Central memory CD8-positive, alpha-beta T cell (primary cell): Measurements from ENCODE around the gene S1PR4.
"Not testable (repeated sequence)": the region's sequence is repeated elsewhere in the genome, so short reads cannot be mapped to it uniquely, and the experiment has no call there.

Experiments
- ATAC-seq: fragments of 150-1000 bp; cut with Tn5 transposase; replicated peaks from 2 replicates; pipeline ENCODE4 v1.10.0; 2022; ENCODE audit warnings: mild to moderate bottlenecking, moderate FRiP score, moderate number of reproducible peaks; ENCODE audit not compliant: poor library complexity, severe bottlenecking; ENCODE audit errors: extremely low read depth
- DNase-seq, 2 donors: peaks; one replicate each; pipeline ENCODE4 v3.0.0; 2021; ENCODE audit warnings: low spot score in 2 of 2
- H3K27ac Mint-ChIP-seq: one replicate; pipeline ENCODE4 v1.8.0; 2022; ENCODE audit warnings: low read depth, mild to moderate bottlenecking, moderate library complexity, mixed read lengths
- H3K27me3 Mint-ChIP-seq: one replicate; pipeline ENCODE4 v1.8.0; 2022; ENCODE audit warnings: mixed read lengths
- H3K36me3 Mint-ChIP-seq: one replicate; pipeline ENCODE4 v1.8.0; 2022; ENCODE audit warnings: mild to moderate bottlenecking, moderate library complexity, mixed read lengths; ENCODE audit not compliant: insufficient read depth
- H3K4me1 Mint-ChIP-seq: one replicate; pipeline ENCODE4 v1.8.0; 2022; ENCODE audit warnings: mixed read lengths
- H3K4me3 Mint-ChIP-seq: one replicate; pipeline ENCODE4 v1.8.0; 2022; ENCODE audit warnings: mild to moderate bottlenecking, moderate library complexity, mixed read lengths
- H3K9me3 Mint-ChIP-seq: one replicate; pipeline ENCODE4 v1.8.0; 2022; ENCODE audit warnings: mixed read lengths

S1PR4 gene

DNA sequence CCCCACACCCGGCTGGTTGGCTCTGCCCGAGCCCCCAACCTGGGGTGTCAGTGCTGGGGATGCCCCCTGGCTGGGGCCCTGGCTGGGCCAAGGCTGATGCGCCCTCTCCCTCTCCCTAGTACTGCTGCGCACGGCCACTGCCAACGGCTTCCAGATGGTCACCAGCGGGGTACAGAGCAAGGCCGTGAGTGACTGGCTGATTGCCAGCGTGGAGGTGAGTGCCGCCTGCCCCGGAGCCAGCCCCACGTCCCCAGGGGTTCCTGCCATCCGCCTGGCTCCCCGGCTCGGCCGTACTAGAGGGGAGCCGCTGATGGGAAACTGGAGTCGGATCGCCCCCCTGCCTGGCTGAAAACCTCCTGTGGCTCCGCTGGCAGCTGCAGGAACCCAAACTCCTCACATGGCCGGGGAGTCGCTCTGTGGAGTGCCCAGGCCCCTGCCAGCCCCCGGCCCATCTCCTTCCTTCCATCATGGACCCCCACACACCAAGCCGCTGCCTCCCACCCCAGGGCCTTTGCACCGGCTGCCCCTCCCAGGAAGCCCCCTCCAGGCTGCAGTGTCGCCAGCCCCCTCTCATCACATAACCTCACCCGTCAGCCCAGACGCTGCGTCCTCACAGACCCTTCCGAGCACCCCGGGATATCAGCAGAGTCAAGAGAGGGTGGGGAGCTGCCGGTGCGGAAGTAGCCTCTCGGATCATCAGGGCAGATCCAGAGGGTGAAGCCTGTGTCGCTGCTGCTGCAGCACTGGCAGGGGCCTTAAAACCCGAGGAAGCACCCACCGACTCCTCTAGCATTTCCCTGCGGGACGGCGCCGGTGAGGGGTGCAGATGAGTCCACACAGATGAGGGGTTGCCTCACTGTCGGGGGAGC lies 17.7 kb downstream of the S1PR4 start:
- H3K4me1 Mint-ChIP-seq = no peaks in the 10 kb centered on the region
- ATAC-seq (no peak), DNase-seq (no peak)
- no peak overlapping the region for H3K27ac Mint-ChIP-seq
- H3K36me3 Mint-ChIP-seq = peaks cover 14% of the 10 kb centered on the region
- no peaks in the 10 kb centered on the region for H3K27me3 Mint-ChIP-seq
- H3K9me3 Mint-ChIP-seq = no peaks in the 10 kb centered on the region
- no peak overlapping the region for H3K4me3 Mint-ChIP-seq

DNA sequence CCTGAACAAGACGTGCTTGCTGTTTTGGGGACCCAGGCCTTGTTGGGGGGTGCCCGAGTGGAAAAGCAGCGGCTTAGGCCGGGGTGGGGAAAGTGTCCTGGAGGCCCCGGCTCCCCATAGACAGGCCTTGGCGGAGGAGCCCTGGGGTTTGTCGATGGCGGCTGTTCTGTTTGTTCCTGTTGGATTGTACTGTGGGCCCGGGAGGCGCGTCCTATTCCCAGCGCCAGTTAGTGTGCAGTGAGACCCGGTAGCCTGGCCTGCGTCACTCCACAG lies 18.3 kb downstream of the S1PR4 start:
- Mint-ChIP-seq H3K36me3 (peaks cover 15% of the 10 kb centered on the region), H3K4me3 (no peak overlapping the region)

DNA sequence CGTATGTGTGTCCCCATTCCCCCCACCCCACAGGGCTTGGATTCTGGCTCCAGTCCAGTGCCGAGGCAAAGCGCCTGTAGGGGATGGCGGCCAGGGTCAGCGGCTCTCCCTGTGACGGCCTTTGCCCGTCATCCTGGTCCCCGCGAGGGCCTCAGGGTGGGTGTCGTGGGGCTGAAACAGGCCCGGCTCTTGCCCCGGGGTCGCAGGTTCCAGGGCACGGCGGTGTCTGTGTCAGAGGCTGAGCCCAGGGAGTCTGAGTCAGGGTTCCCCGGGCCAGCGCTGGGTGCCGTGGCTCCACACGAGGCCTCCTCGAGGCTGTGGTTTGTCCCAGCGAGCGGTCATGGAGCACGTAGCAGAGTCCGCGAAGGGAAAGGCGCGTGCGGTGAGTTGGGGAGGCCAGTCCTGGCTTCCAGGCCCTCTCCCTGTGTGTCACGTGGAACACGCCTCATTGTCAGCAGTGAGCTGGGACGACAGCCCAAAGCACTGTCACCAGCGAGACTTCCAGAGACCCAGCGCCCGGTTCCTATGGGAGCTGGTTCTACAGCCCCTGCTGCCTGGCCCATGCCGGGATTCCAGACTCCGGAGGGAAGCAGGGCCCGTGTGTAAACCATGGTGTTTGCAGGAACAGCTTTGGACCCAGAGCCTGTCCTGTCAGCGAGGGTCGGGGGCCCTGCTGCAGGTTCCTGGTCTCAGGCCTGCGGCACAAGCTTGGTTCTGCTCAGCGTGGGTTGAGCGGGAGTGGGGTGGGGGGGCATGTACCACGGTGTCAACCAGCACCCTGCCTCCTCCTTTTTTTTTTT lies 20.5 kb downstream of the S1PR4 start:
- peaks cover 12% of the 10 kb centered on the region for H3K36me3 Mint-ChIP-seq
- H3K27ac Mint-ChIP-seq = no peak overlapping the region
- ATAC-seq (no peak), DNase-seq (no peak)
- H3K27me3 Mint-ChIP-seq = no peaks in the 10 kb centered on the region
- no peaks in the 10 kb centered on the region for H3K9me3 Mint-ChIP-seq
- no peak overlapping the region for H3K4me3 Mint-ChIP-seq
- no peaks in the 10 kb centered on the region for H3K4me1 Mint-ChIP-seq

More for the DNA sequence above, 18.3 kb downstream of the S1PR4 start:
- Mint-ChIP-seq H3K4me1 (no peaks in the 10 kb centered on the region), H3K27me3 (no peaks in the 10 kb centered on the region), H3K27ac (no peak overlapping the region), H3K9me3 (no peaks in the 10 kb centered on the region)
- DNase-seq (no peak), ATAC-seq (no peak)

DNA sequence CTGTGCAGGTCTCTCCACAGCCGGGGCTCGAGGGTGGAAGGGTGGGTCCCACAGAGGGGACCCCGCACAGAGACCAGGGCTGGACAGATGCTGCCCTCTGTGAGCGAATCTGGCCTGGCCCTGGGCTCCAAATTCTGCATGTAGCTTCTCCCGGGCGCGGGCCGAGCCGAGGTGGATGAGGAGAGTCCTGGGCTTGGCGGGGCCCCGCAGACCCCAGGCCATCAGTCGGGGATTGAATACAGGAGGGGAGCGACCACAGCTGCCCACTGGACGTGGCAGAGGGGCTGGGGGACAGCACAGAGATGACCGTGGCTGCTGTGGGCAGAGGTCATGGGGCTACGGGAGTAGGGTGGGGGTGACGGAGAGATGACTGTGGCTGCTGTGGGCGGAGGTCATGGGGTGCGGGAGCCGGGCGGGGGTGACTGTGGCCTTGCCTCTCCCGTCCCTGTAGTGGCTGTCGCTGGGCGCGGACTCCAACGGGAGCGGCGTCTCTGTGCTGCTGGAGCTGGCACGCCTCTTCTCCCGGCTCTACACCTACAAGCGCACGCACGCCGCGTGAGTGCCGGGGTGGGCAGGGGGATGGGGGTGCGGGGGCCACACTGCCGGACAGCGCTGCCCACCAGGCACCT lies 22.6 kb downstream of the S1PR4 start:
- Mint-ChIP-seq H3K27me3 (no peaks in the 10 kb centered on the region), H3K4me1 (no peaks in the 10 kb centered on the region), H3K27ac (no peak overlapping the region), H3K4me3 (no peak overlapping the region), H3K36me3 (peaks cover 12% of the 10 kb centered on the region), H3K9me3 (no peaks in the 10 kb centered on the region)
- ATAC-seq = no peak
- DNase-seq = no peak

DNA sequence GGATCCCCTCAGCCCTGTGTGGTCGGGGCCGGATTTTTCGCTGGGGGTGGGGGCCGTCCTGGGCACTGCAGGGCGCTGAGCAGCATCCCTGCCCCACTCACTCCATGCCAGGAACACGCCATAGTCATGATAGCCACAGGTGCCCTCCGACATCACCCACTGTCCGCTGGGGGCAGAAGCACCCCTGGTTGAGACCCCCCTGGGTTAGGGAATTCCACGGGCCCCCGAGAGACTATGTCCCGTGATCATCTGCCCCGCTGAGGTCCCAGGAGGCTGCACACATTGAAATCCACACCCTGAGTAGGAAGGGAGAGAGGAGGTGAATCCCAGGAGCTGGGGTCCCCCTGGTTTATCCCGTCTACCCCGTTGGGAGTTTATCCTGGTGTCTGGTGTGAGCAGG lies 23.3 kb downstream of the S1PR4 start:
- no peaks in the 10 kb centered on the region for H3K27me3 Mint-ChIP-seq
- no peak overlapping the region for H3K4me3 Mint-ChIP-seq
- no peaks in the 10 kb centered on the region for H3K9me3 Mint-ChIP-seq
- no peaks in the 10 kb centered on the region for H3K4me1 Mint-ChIP-seq
- H3K27ac Mint-ChIP-seq = no peak overlapping the region
- H3K36me3 Mint-ChIP-seq = peaks cover 8% of the 10 kb centered on the region
- DNase-seq = no peak
- no peak for ATAC-seq

DNA sequence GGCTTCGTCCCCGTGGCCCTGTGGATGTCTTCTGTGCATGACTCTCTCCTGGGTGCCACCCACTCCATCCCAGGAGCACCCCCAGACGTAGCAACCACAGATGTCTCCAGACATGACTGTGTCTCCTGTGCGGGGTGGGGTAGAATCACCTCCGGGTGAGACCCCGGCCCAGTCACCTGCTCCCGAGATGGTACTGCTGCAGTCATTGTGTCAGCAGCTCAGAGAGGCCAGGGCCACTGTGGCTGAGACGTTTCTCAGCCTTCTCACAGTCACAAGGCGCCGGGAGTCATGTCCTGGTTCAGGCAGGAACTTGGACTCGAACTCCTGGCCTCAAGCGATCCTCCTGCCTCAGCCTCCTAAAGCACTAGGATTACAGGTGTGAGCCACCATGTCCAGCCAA lies 23.8 kb downstream of the S1PR4 start:
- H3K27ac Mint-ChIP-seq = no peak overlapping the region

DNA sequence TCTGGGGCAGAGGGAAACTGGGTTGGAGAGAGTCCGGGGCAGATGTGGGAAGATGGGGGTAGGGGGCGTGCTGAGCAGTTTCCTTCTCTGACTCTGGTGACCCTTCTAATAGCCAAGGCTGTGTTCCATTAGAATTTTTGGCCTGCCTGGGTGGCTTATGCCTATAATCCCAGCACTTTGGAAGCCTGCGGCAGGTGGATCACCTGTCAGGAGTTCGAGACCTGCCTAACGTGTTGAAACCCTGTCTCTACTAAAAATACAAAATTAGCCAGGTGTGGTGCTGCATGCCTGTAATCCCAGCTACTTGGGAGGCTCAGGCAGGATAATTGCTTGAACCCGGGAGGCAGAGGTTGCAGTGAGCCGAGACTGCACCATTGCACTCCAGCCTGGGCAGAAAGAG lies 24.3 kb downstream of the S1PR4 start:
- H3K9me3 Mint-ChIP-seq, H3K36me3 Mint-ChIP-seq, H3K4me1 Mint-ChIP-seq, ATAC-seq, DNase-seq, H3K27ac Mint-ChIP-seq, H3K4me3 Mint-ChIP-seq, H3K27me3 Mint-ChIP-seq: not testable (repeated sequence)

More for the DNA sequence above, 23.8 kb downstream of the S1PR4 start:
- Mint-ChIP-seq H3K4me3 (no peak overlapping the region), H3K27me3 (no peaks in the 10 kb centered on the region), H3K4me1 (no peaks in the 10 kb centered on the region), H3K36me3 (peaks cover 8% of the 10 kb centered on the region), H3K9me3 (no peaks in the 10 kb centered on the region)
- no peak for ATAC-seq
- DNase-seq = no peak

DNA sequence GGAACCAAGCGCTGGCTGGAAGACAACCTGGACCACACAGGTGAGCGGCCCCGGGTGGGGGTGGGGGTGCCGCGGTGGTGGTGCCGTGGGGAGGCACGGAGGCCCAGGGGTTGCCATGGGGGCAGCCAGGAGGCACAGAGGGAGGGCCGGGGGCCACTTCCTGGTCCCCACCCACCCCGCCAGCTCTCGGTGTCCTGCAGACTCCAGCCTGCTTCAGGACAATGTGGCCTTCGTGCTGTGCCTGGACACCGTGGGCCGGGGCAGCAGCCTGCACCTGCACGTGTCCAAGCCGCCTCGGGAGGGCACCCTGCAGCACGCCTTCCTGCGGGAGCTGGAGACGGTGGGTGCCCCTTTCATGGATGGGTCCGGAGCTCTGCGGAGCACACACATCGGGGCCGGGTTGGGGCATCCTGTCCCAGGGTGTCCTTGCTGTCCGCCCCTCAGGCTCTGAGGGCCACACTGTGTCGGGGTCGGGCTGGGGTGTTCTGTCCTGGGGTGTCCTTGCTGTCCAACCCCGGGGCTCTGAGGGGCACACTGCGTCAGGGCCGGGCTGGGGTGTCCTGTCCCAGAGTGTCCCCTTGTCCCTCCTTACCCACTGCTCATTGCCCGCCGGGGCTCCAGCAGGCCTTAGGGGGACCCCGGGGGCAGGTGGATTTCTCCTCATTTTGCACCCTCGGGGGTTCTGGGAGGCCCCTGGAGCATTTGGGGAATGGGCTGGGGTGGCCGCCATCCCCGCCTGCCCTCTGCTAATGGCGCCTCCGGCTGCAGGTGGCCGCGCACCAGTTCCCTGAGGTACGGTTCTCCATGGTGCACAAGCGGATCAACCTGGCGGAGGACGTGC lies 25.5 kb downstream of the S1PR4 start:
- no peaks in the 10 kb centered on the region for H3K9me3 Mint-ChIP-seq

DNA sequence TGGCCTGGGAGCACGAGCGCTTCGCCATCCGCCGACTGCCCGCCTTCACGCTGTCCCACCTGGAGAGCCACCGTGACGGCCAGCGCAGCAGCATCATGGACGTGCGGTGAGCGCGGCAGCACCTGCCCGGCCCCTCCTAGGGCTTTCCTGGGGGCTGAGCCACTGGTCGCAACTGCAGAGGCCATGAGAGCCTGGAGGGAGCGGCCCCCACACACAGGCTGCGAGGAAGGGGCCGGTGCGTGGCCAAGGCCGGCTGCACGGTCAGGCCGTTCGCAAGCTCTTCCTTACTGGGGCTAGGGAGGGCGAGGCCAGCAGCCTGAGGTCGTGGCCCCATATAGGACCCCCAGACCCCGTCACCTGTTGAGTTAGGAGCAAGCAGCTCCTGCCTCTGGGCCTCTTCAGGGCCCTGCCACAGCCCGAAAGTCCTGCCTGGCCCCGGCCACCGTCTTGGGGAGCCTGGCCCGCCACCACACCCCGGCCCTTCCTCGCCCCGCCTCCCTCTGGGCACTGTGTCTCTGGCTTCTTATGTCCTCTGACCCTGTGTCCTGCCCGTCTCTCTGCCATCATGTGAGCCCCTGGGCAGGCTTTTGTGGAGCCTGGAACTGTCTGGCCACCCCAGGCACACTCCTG lies 26.2 kb downstream of the S1PR4 start:
- peaks cover 8% of the 10 kb centered on the region for H3K36me3 Mint-ChIP-seq
- DNase-seq = no peak
- no peak overlapping the region for H3K4me3 Mint-ChIP-seq
- H3K9me3 Mint-ChIP-seq = no peaks in the 10 kb centered on the region
- no peak overlapping the region for H3K27ac Mint-ChIP-seq
- H3K27me3 Mint-ChIP-seq = no peaks in the 10 kb centered on the region
- no peaks in the 10 kb centered on the region for H3K4me1 Mint-ChIP-seq
- no peak for ATAC-seq

More for the DNA sequence above, 25.5 kb downstream of the S1PR4 start:
- Mint-ChIP-seq H3K27ac (no peak overlapping the region), H3K4me3 (no peak overlapping the region), H3K27me3 (no peaks in the 10 kb centered on the region), H3K4me1 (no peaks in the 10 kb centered on the region), H3K36me3 (peaks cover 8% of the 10 kb centered on the region)
- DNase-seq = no peak
- ATAC-seq = no peak

DNA sequence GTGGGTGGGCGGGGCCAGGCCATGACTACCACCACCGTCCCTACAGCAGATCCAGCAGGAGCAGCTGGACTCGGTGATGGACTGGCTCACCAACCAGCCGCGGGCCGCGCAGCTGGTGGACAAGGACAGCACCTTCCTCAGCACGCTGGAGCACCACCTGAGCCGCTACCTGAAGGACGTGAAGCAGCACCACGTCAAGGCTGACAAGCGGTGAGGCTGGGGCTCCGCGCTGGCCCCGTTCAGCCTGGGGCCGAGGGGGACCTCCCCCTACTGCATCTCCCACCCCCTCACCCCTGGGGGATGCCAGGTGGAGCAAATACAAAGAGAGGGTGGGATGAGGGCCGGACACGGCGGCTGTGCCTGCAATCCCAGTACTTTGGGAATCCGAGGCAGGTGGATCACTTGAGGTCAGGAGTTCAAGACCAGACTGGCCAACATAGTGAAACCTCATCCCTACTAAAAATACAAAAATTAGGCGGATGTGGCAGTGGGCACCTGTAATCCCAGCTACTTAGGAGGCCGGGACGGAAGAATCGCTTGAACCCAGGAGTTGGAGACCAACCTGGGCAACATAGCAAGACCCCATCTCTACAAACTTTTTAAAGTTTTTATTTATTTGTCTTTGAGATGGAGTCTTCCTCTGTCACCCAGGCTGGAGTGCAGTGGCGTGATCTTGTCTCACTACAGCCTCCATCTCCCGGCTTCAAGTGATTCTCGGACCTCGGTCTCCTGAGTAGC lies 27.8 kb downstream of the S1PR4 start:
- Mint-ChIP-seq H3K4me3 (no peak overlapping the region), H3K27ac (no peak overlapping the region), H3K9me3 (no peaks in the 10 kb centered on the region), H3K4me1 (peaks cover 10% of the 10 kb centered on the region), H3K36me3 (peaks cover 3% of the 10 kb centered on the region), H3K27me3 (no peaks in the 10 kb centered on the region)
- ATAC-seq (no peak), DNase-seq (no peak)

DNA sequence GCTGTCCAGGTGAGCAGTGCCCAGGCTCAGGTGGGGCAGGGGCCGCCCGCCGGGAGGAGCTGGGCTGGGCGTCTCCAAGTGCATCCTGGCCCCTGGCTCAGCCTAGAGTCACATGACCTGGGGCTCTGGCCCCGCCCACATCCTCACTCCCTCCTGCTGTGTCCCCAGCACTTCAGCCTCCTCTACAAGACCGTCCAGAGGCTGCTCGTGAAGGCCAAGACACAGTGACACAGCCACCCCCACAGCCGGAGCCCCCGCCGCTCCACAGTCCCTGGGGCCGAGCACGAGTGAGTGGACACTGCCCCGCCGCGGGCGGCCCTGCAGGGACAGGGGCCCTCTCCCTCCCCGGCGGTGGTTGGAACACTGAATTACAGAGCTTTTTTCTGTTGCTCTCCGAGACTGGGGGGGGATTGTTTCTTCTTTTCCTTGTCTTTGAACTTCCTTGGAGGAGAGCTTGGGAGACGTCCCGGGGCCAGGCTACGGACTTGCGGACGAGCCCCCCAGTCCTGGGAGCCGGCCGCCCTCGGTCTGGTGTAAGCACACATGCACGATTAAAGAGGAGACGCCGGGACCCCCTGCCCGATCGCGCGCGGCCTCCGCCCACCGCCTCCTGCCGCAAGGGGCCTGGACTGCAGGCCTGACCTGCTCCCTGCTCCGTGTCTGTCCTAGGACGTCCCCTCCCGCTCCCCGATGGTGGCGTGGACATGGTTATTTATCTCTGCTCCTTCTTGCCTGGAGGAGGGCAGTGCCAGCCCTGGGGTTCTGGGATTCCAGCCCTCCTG lies 29.1 kb downstream of the S1PR4 start:
- H3K27ac Mint-ChIP-seq = no peak overlapping the region
- no peaks in the 10 kb centered on the region for H3K27me3 Mint-ChIP-seq
- peaks cover 1% of the 10 kb centered on the region for H3K36me3 Mint-ChIP-seq
- no peak for DNase-seq
- no peaks in the 10 kb centered on the region for H3K9me3 Mint-ChIP-seq
- H3K4me3 Mint-ChIP-seq = no peak overlapping the region
- peaks cover 10% of the 10 kb centered on the region for H3K4me1 Mint-ChIP-seq
- ATAC-seq = no peak
